ENCODE measurements around the gene CDC23. TPM values are rescaled to one million over a fixed set of nuclear protein-coding genes. Genes with fewer than 3 reads are reported as not detected.
"Not testable (repeated sequence)": the region's sequence is repeated elsewhere in the genome, so short reads cannot be mapped to it uniquely, and the experiment has no call there.

CDC23 gene
- total RNA-seq, 1 experiment from 2014 or later = 41.3 TPM

DNA sequence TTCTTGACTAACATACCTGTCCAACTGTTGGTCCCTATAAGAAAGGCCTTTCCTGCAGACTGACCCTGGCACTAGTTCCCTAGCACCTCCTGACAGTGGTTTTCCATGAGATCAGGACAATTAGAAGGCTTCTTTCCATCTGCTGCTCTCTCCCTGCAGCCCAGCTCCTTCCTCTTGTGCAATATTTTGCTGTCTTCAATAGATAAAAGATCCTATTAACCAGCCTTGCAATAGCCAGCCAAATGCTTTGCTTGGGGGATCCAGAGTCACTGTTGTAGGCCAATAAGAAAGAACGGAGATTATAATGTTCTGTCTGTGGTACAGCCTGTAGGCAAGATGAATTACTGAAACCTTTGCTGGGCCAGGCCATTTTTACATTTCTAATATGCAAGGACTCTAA lies 55.5 kb downstream of the CDC23 start:
- no peaks in the 10 kb centered on the region for H3K9me3 Mint-ChIP-seq
- WGBS (ENCODE audit: extremely low coverage, insufficient read length, low lambda C conversion rate) = no CpG with 5 or more reads among the region's 1 CpG
- Histone ChIP-seq H3K14ac (ENCODE audit: insufficient read depth, low read length) (no peak overlapping the region), H4K8ac (replicated peaks; ENCODE audit: insufficient read length, low read depth, low read length) (no peak overlapping the region), H3K4me1 (ENCODE audit: insufficient read depth, low read length) (no peaks in the 10 kb centered on the region), H4K20me1 (ENCODE audit: control insufficient read depth, insufficient read depth, insufficient read length) (no peaks in the 10 kb centered on the region), H3K9ac (ENCODE audit: extremely low read depth, insufficient read length, low read length) (no peak overlapping the region), H3K79me1 (ENCODE audit: insufficient read depth, low read depth, low read length, poor library complexity, severe bottlenecking) (no peaks in the 10 kb centered on the region), H3K23ac (ENCODE audit: insufficient read length, low read depth, low read length) (no peak overlapping the region), H2BK15ac (ENCODE audit: low read depth, low read length) (no peak overlapping the region), H3K4me2 (ENCODE audit: insufficient read depth, insufficient read length, low read length) (no peak overlapping the region), H4K91ac (ENCODE audit: insufficient read length, low read depth, low read length) (no peak overlapping the region), H3K56ac (ENCODE audit: insufficient read length, low read depth, low read length) (no peak overlapping the region), H2AFZ (ENCODE audit: low read length) (no peak overlapping the region), H3K18ac (ENCODE audit: insufficient read length, low read depth, low read length) (no peak overlapping the region), H3K79me2 (ENCODE audit: insufficient read depth, low read length) (no peaks in the 10 kb centered on the region), H2BK12ac (ENCODE audit: insufficient read length, low read depth, low read length) (no peak overlapping the region), H4K5ac (ENCODE audit: insufficient read length, low read depth, low read length) (no peak overlapping the region), H3K9me3 (ENCODE audit: control insufficient read depth, low read depth, low read length) (no peaks in the 10 kb centered on the region), H3K27me3 (ENCODE audit: insufficient read depth, low read length) (no peaks in the 10 kb centered on the region), H2BK120ac (ENCODE audit: low read depth, low read length, poor library complexity, severe bottlenecking) (no peak overlapping the region), H3K4ac (ENCODE audit: low read depth, low read length) (no peak overlapping the region), H2AK5ac (ENCODE audit: insufficient read length, low read length) (no peak overlapping the region), H3K23me2 (ENCODE audit: insufficient read length, low read depth, low read length, poor library complexity, severe bottlenecking) (no peaks in the 10 kb centered on the region), H2BK5ac (ENCODE audit: insufficient read length, low read length) (no peak overlapping the region), H2BK20ac (ENCODE audit: low read depth, low read length, poor library complexity, severe bottlenecking) (no peak overlapping the region), H3K27ac (ENCODE audit: insufficient read length, low read depth, low read length) (no peak overlapping the region), H3T11ph (ENCODE audit: low read length) (no peak overlapping the region)
- DNase-seq = no peak
- no peaks in the 10 kb centered on the region for H3K4me1 Mint-ChIP-seq
- H3K27me3 Mint-ChIP-seq (ENCODE audit: low read depth) = no peaks in the 10 kb centered on the region
- H3K4me3 Mint-ChIP-seq = no peak overlapping the region
- H3K36me3 Mint-ChIP-seq (ENCODE audit: insufficient read depth in 1 of 3, low read depth in 3 of 3) = peaks cover 36 to 64% (median 64%) of the 10 kb centered on the region in 3 experiments; a peak in 6 of 7 replicates
- TF ChIP-seq, protein P1, sequence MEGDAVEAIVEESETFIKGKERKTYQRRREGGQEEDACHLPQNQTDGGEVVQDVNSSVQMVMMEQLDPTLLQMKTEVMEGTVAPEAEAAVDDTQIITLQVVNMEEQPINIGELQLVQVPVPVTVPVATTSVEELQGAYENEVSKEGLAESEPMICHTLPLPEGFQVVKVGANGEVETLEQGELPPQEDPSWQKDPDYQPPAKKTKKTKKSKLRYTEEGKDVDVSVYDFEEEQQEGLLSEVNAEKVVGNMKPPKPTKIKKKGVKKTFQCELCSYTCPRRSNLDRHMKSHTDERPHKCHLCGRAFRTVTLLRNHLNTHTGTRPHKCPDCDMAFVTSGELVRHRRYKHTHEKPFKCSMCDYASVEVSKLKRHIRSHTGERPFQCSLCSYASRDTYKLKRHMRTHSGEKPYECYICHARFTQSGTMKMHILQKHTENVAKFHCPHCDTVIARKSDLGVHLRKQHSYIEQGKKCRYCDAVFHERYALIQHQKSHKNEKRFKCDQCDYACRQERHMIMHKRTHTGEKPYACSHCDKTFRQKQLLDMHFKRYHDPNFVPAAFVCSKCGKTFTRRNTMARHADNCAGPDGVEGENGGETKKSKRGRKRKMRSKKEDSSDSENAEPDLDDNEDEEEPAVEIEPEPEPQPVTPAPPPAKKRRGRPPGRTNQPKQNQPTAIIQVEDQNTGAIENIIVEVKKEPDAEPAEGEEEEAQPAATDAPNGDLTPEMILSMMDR (conservative IDR thresholded peaks at IDR 0.05) = no peak
- no peak overlapping the region for H3K27ac Mint-ChIP-seq

DNA sequence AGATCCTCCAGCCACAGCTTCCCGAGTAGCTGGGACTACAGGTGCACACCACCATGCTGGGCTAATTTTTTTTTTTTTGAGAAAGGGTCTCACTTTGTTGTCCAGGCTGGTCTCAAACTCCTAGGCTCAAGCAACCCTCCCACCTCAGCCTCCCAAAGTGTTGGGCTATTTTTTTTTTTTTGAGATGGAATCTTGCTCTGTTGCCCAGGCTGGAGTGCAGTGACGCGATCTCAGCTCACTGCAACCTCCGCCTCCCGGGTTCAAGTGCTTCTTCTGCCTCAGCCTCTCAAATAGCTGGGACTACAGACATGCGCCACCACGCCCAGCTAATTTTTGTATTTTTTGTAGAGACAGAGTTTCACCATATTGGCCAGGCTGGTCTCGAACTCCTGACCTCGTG lies 57.1 kb downstream of the CDC23 start:
- not testable (repeated sequence) for H3K9ac ChIP-seq (ENCODE audit: extremely low read depth, insufficient read length, low read length); H3K9me3 Mint-ChIP-seq; H3T11ph ChIP-seq (ENCODE audit: low read length); H3K27me3 ChIP-seq (ENCODE audit: insufficient read depth, low read length); H3K27me3 Mint-ChIP-seq (ENCODE audit: low read depth); H3K23me2 ChIP-seq (ENCODE audit: insufficient read length, low read depth, low read length, poor library complexity, severe bottlenecking); DNase-seq; H3K4ac ChIP-seq (ENCODE audit: low read depth, low read length); H2BK15ac ChIP-seq (ENCODE audit: low read depth, low read length); H3K9me3 ChIP-seq (ENCODE audit: control insufficient read depth, low read depth, low read length); H4K91ac ChIP-seq (ENCODE audit: insufficient read length, low read depth, low read length); H3K4me1 ChIP-seq (ENCODE audit: insufficient read depth, low read length); H2AK5ac ChIP-seq (ENCODE audit: insufficient read length, low read length); H3K79me2 ChIP-seq (ENCODE audit: insufficient read depth, low read length); H4K20me1 ChIP-seq (ENCODE audit: control insufficient read depth, insufficient read depth, insufficient read length); H4K8ac ChIP-seq (replicated peaks; ENCODE audit: insufficient read length, low read depth, low read length); H4K5ac ChIP-seq (ENCODE audit: insufficient read length, low read depth, low read length); H3K4me3 Mint-ChIP-seq; H3K18ac ChIP-seq (ENCODE audit: insufficient read length, low read depth, low read length); H2AFZ ChIP-seq (ENCODE audit: low read length); H3K14ac ChIP-seq (ENCODE audit: insufficient read depth, low read length); H2BK20ac ChIP-seq (ENCODE audit: low read depth, low read length, poor library complexity, severe bottlenecking); H3K27ac Mint-ChIP-seq; H3K56ac ChIP-seq (ENCODE audit: insufficient read length, low read depth, low read length); H3K23ac ChIP-seq (ENCODE audit: insufficient read length, low read depth, low read length); H3K4me1 Mint-ChIP-seq; H3K27ac ChIP-seq (ENCODE audit: insufficient read length, low read depth, low read length); H2BK12ac ChIP-seq (ENCODE audit: insufficient read length, low read depth, low read length); H3K79me1 ChIP-seq (ENCODE audit: insufficient read depth, low read depth, low read length, poor library complexity, severe bottlenecking); H2BK120ac ChIP-seq (ENCODE audit: low read depth, low read length, poor library complexity, severe bottlenecking); H3K4me2 ChIP-seq (ENCODE audit: insufficient read depth, insufficient read length, low read length); H2BK5ac ChIP-seq (ENCODE audit: insufficient read length, low read length)
- peaks cover 30 to 51% (median 49%) of the 10 kb centered on the region in 3 experiments; a peak in 6 of 7 replicates for H3K36me3 Mint-ChIP-seq (ENCODE audit: insufficient read depth in 1 of 3, low read depth in 3 of 3)
- no CpG with 5 or more reads among the region's 9 CpGs for WGBS (ENCODE audit: extremely low coverage, insufficient read length, low lambda C conversion rate)

Data from H9 (cell line).